ENCODE data around the gene ITGA8.

ITGA8 gene

GRCh38 chr10:15735763-15736162 is 16.0 kb upstream of the ITGA8 start:
- no peak for DNase-seq (ENCODE audit: low read depth in 2 of 2, low spot score in 1 of 2)

DNA sequence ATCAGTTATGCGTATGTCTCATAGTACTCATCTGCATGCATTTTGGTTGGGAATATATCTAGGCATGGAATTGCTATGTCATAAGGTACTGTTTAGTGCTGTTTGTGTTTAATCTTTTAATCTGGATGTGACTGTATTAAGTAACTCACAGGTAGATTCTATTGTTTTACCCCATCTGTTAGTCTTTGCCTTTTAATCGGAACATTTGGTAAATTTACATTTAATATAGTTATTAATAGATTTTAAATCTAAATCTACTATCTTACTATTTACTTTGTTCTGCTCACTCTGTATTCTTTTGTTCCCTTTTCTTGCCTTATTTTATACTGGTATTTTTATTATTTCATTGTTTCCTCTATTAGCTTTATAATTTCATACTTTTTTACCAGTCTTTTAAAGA is 10.6 kb upstream of the ITGA8 start:
- DNase-seq (ENCODE audit: low read depth in 2 of 2, low spot score in 1 of 2), result no peak

- no peak for DNase-seq (ENCODE audit: low read depth in 2 of 2, low spot score in 1 of 2)
These were observed 10.2 kb upstream of the ITGA8 start for GRCh38 chr10:15729890-15730289.

DNA sequence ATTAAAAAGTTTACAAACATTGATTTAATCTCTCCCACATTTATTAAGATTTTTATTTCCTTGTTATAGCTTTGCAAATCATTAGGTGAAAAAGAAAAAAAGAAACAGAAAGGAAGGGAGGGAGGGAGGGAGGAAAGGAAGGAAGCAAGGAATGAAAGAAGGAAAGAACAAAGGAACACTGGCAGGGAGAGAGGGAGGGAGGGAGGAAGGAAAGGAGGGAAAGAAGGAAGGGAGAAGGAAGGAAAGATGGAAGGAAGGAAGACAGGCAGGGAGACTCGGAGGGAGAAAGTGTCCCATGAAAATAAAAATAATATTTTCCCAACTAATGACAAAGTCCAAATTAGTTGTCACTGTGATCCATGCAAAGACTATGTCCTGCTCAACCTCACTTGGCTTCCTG is 6.3 kb upstream of the ITGA8 start:
- DNase-seq (ENCODE audit: low read depth in 2 of 2, low spot score in 1 of 2), result no peak

DNA sequence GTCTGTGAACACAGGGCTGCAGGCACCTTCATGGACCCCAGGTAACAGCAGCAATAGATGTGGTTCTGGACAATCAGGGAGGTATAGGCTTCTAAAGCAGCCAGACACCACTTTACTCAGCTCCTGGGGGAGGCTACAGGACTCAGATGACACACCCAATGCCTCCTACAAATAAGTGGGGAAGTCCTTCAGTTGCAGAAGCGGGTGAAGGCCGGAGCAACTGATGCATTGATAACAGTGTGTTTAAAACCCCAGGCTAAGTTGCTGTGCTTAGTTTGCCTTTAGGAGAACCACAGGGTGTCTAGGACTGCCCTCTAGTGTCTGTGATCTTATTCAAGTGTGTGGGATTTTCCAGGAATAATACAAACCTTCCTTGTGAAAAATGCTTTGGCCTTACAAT is 5.9 kb upstream of the ITGA8 start:
- no peak for DNase-seq (ENCODE audit: low read depth in 2 of 2, low spot score in 1 of 2)

DNA sequence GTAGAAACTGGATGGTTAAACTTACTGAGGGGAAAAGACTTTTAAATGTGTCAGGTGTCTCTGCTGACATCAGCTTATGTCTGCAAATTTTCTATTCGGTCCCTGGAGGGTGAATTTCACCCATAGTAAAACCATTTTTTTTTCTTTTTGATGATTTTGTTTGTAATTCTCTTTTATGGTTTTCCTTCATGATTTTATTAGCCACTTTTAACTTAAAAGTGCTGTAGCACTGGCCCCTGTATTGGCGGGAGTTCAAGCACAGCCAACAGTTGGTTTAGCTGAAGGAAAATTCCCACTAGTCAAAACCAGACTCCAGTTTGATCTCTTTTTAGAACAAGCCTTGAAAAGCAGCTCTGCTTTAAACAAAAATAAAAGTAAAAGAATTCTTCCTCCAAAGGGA is 5.0 kb upstream of the ITGA8 start:
- DNase-seq (ENCODE audit: low read depth in 2 of 2, low spot score in 1 of 2), result no peak

GRCh38 chr10:15723803-15724202 is 4.1 kb upstream of the ITGA8 start:
- DNase-seq (ENCODE audit: low read depth in 2 of 2, low spot score in 1 of 2), result no peak

- no peak for DNase-seq (ENCODE audit: low read depth in 2 of 2, low spot score in 1 of 2)
These were observed 1.0 kb upstream of the ITGA8 start for GRCh38 chr10:15720635-15721287.

GRCh38 chr10:15719049-15719898 is 448 bp downstream of the ITGA8 start:
- DNase-seq (ENCODE audit: low read depth in 2 of 2, low spot score in 1 of 2), result no peak

DNA sequence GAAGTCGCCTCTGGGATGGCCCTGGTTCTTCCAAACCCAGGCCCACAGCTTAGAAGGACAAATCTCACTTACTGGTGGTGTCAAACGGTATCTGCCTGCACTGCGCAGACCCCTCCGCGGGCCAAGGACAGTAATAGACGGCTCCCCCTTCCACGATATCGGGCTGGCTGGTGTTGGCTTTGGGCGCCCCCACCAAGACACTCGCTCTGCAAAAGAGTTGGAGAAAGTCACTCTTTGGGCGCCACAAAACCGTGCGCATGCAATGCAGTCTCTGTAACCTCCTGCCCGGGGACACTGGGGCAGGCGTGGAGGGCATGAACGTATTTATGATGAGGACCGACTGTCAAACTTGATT is 1.1 kb downstream of the ITGA8 start:
- DNase-seq (ENCODE audit: low read depth in 2 of 2, low spot score in 1 of 2), result no peak

DNA sequence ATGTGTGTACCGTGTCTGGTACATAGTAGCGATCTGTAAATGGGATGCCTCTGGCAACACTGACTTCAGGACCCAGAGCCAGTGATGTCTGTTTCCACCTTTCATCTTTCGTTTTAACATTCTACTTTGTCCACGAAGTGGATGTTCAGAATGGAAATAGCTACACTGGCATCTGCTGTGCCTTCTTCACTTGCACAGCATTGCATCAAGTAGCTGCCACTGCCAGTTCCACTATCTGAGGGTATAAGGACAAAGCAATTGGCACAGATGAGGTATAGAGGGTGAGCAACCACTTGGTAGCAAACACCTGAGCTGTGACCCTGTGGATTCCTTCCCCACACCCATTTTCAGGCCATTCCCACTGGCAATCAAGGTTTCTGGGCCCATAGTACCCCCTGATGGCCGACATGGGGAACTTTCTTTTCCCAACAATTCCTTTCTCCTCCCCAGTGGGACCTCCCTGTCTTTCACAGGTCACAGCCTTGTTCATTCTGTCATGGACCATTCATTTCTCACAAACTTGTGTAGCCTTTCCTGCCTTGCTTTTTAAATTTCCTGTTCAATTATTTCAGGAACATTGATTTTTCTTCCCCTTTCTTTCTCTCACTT is 4.0 kb downstream of the ITGA8 start:
- DNase-seq (ENCODE audit: low read depth in 2 of 2, low spot score in 1 of 2), result no peak

DNA sequence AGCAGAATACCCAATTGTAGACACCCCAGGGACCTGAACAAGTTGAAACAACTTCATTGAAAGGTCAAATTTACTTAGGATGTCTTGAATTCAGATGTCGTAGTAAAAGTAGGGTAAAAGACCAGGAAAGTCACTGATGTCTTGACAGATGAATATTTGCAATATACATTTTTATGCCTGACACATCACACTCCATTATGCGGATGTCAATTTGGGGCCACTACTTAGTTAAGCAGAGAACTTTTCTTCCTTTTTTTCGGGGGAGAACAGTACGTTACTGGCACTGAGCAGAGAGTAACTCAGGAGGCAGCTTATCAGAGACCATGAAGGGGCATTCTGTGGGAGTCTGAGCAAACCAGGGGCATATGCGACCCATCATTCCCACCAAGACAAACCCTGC is 4.9 kb downstream of the ITGA8 start:
- DNase-seq (ENCODE audit: low read depth in 2 of 2, low spot score in 1 of 2), result no peak

GRCh38 chr10:15712883-15713282 is 6.8 kb downstream of the ITGA8 start:
- DNase-seq (ENCODE audit: low read depth in 2 of 2, low spot score in 1 of 2), result no peak

GRCh38 chr10:15710455-15710854 is 9.3 kb downstream of the ITGA8 start:
- DNase-seq (ENCODE audit: low read depth in 2 of 2, low spot score in 1 of 2), result no peak

DNA sequence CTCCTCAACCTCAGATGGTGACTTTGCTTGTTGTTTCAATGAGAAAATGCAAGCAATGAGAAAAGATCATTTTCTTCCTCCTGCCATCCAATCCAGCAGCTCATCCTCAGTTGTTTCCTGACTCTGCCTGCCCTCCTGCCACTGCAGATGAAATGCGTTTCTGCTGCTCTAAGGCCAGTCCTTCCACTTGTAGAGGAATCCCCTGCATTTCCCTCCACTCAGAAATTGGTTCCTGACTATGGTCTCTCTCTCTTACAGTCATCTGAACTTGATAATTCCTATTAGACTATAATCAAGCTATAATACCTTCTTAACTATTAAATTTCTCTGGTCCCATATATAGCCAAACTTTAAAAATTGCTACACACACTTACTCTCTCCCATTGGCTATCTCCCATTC is 14.4 kb downstream of the ITGA8 start:
- DNase-seq (ENCODE audit: low read depth in 2 of 2, low spot score in 1 of 2), result no peak

- DNase-seq (ENCODE audit: low read depth in 2 of 2, low spot score in 1 of 2), result no peak
These were observed 15.1 kb downstream of the ITGA8 start for GRCh38 chr10:15704581-15704968.

DNA sequence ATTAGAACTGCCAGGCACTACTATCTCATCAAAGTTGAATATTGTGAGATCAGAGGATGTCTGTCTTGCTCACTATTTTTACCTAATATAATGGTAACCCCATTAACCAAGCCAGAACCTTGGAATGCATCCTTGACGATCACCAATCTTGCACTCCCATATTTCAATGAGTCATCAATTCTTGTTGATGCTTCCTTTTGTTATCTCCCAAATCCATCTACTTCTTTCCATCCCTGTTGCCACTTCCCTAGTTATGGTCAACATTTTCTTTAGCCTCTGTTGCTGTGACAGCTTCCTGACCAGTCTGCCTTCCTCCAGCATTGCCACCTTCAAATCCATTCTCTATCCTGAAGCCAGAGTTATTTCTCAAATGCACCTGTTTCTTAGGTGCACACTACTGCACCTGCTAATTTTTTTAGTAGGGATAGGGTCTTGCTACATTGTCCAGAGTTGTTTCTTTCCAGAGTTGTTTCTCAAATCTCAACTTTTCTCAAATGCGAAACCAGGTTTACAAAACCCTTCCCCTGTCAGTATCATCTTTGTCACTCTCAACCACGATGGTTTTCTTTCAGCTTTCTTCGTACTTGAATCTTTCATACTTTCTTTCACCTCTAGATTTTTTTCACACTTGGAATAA is 15.7 kb downstream of the ITGA8 start:
- no peak for DNase-seq (ENCODE audit: low read depth in 2 of 2, low spot score in 1 of 2)

- no peak for DNase-seq (ENCODE audit: low read depth in 2 of 2, low spot score in 1 of 2)
These were observed 16.4 kb downstream of the ITGA8 start for GRCh38 chr10:15703151-15703880.

- no peak for DNase-seq (ENCODE audit: low read depth in 2 of 2, low spot score in 1 of 2)
These were observed 19.5 kb downstream of the ITGA8 start for GRCh38 chr10:15700078-15700674.

DNA sequence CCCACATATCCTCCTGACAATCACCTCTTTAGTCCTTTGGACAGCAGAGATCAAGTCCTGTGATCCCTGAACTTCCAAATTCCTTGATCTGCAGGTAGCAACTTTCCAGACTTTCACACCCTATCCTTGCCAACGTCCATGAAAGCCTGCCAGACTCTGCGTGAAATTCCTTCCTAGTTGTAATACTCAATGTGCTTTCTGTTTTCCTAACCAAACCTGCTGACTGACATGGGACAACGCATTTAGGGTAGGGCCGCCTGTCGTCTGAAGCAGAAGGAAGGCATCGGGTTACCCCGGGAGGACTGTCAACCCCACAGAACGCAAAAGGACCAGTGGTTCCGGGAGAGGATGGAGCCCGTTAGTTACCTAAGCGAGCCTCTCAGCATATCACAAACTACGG is 23.9 kb downstream of the ITGA8 start:
- no peak for DNase-seq (ENCODE audit: low read depth in 2 of 2, low spot score in 1 of 2)

- no peak for DNase-seq (ENCODE audit: low read depth in 2 of 2, low spot score in 1 of 2)
These were observed 29.7 kb downstream of the ITGA8 start for GRCh38 chr10:15690031-15690430.

Data from stimulated activated CD8-positive, alpha-beta memory T cell treated with anti-CD3 and anti-CD28 coated beads, Interleukin-4, amount 100 ng/mL, for 4 hours (primary cell).